A549 (cell line): ENCODE data around the gene ADAMTS1. TPM values are rescaled to one million over a fixed set of nuclear protein-coding genes. Genes with fewer than 3 reads are reported as not detected.

ENCODE experiments used
- ATAC-seq, 2 experiments: fragments of 200-7000 bp in 1 of 2; fragments of >200 bp in 1 of 2; cut with Nextera tagmentation in 1 of 2; cut with Tn5 transposase in 1 of 2; 3 replicates each; pipeline versions ENCODE4 v1.8.0 to v1.9.1; 2018 to 2020; ENCODE audit warnings: mild to moderate bottlenecking in 1 of 2, moderate library complexity in 1 of 2
- CTCF ChIA-PET: fragments of 300-600 bp; sonication (Branson Sonifier 250); formaldehyde crosslinking; extraction: SDS; loops from one replicate; lab custom pipeline; 2021; ENCODE audit warnings: antibody characterized with exemption, inconsistent platforms; lab: Yijun Ruan, JAX
- POLR2A ChIA-PET: fragments of 350-600 bp; formaldehyde crosslinking; extraction: SDS; loops from one replicate; lab custom pipeline; 2021; ENCODE audit warnings: antibody characterized with exemption, inconsistent platforms; lab: Yijun Ruan, JAX
- DNase-seq, 2 experiments: peaks; one replicate each; pipeline versions ENCODE4 v3.0.0 to v3.0.0-alpha.2; 2011 to 2016; ENCODE audit warnings: low read depth in 1 of 2, low spot score in 1 of 2
- FAIRE-seq: peaks from 2 replicates; lab custom pipeline; 2011; peaks lifted over from hg19 to GRCh38; lab: Jason Lieb, UNC
- H3K27ac ChIP-seq, 2 experiments: fragments of >200 bp; sonication (Bioruptor Twin); formaldehyde crosslinking; 3 replicates each; pipeline ENCODE4 v1.5.1; 2016 to 2017
- H3K4me1 ChIP-seq: fragments of >200 bp; sonication (Bioruptor Twin); formaldehyde crosslinking; 3 replicates; pipeline ENCODE4 v1.6.1; 2016
- H3K4me2 ChIP-seq: fragments of >200 bp; sonication (Bioruptor Twin); formaldehyde crosslinking; 3 replicates; pipeline ENCODE4 v1.6.1; 2016
- H3K4me3 ChIP-seq: fragments of >200 bp; sonication (Bioruptor Twin); formaldehyde crosslinking; 3 replicates; pipeline ENCODE4 v1.5.1; 2016
- H3K9me3 ChIP-seq: fragments of >200 bp; sonication (Bioruptor Twin); formaldehyde crosslinking; 3 replicates; pipeline ENCODE4 v1.6.1; 2016
- CBX2 ChIP-seq: fragments of 200-600 bp; sonication (generic); IDR thresholded peaks from 2 replicates; pipeline ENCODE4 v1.6.1; 2016; ENCODE audit warnings: low read depth, mild to moderate bottlenecking, borderline replicate concordance
- CHD2 ChIP-seq: fragments of 150-350 bp; IDR thresholded peaks from 2 replicates; pipeline ENCODE4 v1.6.1; 2014; ENCODE audit warnings: low read length; ENCODE audit not compliant: partially characterized antibody
- EHMT2 ChIP-seq: fragments of 200-600 bp; sonication (generic); IDR thresholded peaks from 2 replicates; pipeline ENCODE4 v1.6.1; 2016; ENCODE audit warnings: antibody characterized with exemption, low read depth, mild to moderate bottlenecking, moderate library complexity
- ESRRA ChIP-seq: fragments of 150-350 bp; IDR thresholded peaks from 2 replicates; pipeline ENCODE4 v1.6.1; 2014; ENCODE audit warnings: mild to moderate bottlenecking, low read length, borderline replicate concordance
- FOSB ChIP-seq: fragments of 250-450 bp; sonication (Bioruptor Pico); IDR thresholded peaks from 2 replicates; pipeline ENCODE4 v1.5.0; 2020; ENCODE audit warnings: mild to moderate bottlenecking, moderate library complexity
- FOSL2 ChIP-seq, 2 experiments: fragments of 450-650 bp in 1 of 2; fragments of >200 bp in 1 of 2; sonication (Bioruptor Twin) in 1 of 2; formaldehyde crosslinking; IDR thresholded peaks; 2 replicates each; pipeline versions ENCODE4 v1.5.0 to v1.6.1; 2016 to 2020; ENCODE audit warnings: mild to moderate bottlenecking in 1 of 2, moderate library complexity in 1 of 2
- GATA3 ChIP-seq: IDR thresholded peaks from 2 replicates; pipeline ENCODE4 v1.6.1; 2012; ENCODE audit warnings: borderline replicate concordance
- HDAC2 ChIP-seq: fragments of 200-600 bp; sonication (generic); IDR thresholded peaks from 2 replicates; pipeline ENCODE4 v1.6.1; 2016
- HOXA7 ChIP-seq: fragments of 250-450 bp; sonication (Bioruptor Pico); IDR thresholded peaks from 2 replicates; pipeline ENCODE4 v1.5.0; 2020; ENCODE audit warnings: mild to moderate bottlenecking, moderate library complexity
- JUNB ChIP-seq: fragments of >200 bp; sonication (Bioruptor Twin); formaldehyde crosslinking; IDR thresholded peaks from 2 replicates; pipeline ENCODE4 v1.6.1; 2016
- KDM5A ChIP-seq: fragments of 200-600 bp; sonication (generic); IDR thresholded peaks from 2 replicates; pipeline ENCODE4 v1.6.1; 2016; ENCODE audit warnings: antibody characterized with exemption, mild to moderate bottlenecking
- NFE2L2 ChIP-seq: fragments of 150-350 bp; conservative IDR thresholded peaks from 2 replicates; pipeline ENCODE4 v1.6.1; 2014; ENCODE audit warnings: low read length
- NPAS2 ChIP-seq: fragments of 250-450 bp; sonication (Bioruptor Pico); IDR thresholded peaks from 2 replicates; pipeline ENCODE4 v1.8.0; 2022; ENCODE audit warnings: mild to moderate bottlenecking, moderate library complexity, borderline replicate concordance
- POLR2AphosphoS2 ChIP-seq: conservative IDR thresholded peaks from 2 replicates; pipeline ENCODE4 v1.6.1; 2012; ENCODE audit warnings: low read length, improper control_type of control experiment, inconsistent platforms
- RARB ChIP-seq: fragments of 250-450 bp; sonication (Bioruptor Pico); IDR thresholded peaks from 2 replicates; pipeline ENCODE4 v1.8.0; 2021; ENCODE audit warnings: mild to moderate bottlenecking, moderate library complexity
- RCOR1 ChIP-seq: fragments of 150-350 bp; IDR thresholded peaks from 2 replicates; pipeline ENCODE4 v1.6.1; 2014; ENCODE audit warnings: antibody characterized with exemption, low read length, low read depth
- SREBF2 ChIP-seq: fragments of 450-650 bp; IDR thresholded peaks from 2 replicates; pipeline ENCODE4 v1.6.1; 2014; ENCODE audit warnings: mild to moderate bottlenecking, moderate library complexity
- TFCP2L1 ChIP-seq: fragments of 250-450 bp; sonication (Bioruptor Pico); IDR thresholded peaks from 2 replicates; pipeline ENCODE4 v1.5.0; 2021; ENCODE audit warnings: mild to moderate bottlenecking
- TP53 ChIP-seq: fragments of 250-450 bp; sonication (Bioruptor Pico); IDR thresholded peaks from 2 replicates; pipeline ENCODE4 v1.5.0; 2021; ENCODE audit warnings: mild to moderate bottlenecking, moderate library complexity
- ZSCAN20 ChIP-seq: fragments of 250-450 bp; sonication (Bioruptor Pico); IDR thresholded peaks from 2 replicates; pipeline ENCODE4 v1.8.0; 2022; ENCODE audit warnings: mild to moderate bottlenecking, moderate library complexity
- WGBS: methylation state at CpG from one replicate; pipeline ENCODE4 v1.1.6; 2017; ENCODE audit errors: missing lambda C conversion rate; 5-methylcytosine and 5-hydroxymethylcytosine counted together
- polyA plus RNA-seq, 4 experiments: library from polyadenylated mRNA; depleted of rRNA in 3 of 4; stranded (reverse); fragments of >200 nt; fragmentation: RNase III in 1 of 4; extraction: RNeasy Plus Mini Kit Qiagen cat#74134 plus additional on column Dnase treatment in 1 of 4; gene quantifications; 2 replicates in 3 of 4; 3 replicates in 1 of 4; pipeline ENCODE4 v1.2.3, GENCODE V29; 2011 to 2017
- TF ChIP-seq, protein P1 (sequence below): fragments of 150-350 bp; IDR thresholded peaks from 2 replicates; pipeline ENCODE4 v1.6.1; 2014; ENCODE audit warnings: low read depth, mild to moderate bottlenecking, low read length
- TF ChIP-seq, protein P2 (sequence below): fragments of >200 bp; sonication (Bioruptor Twin); formaldehyde crosslinking; IDR thresholded peaks from 3 replicates; pipeline ENCODE4 v1.6.1; 2016
- TF ChIP-seq, protein P3 (sequence below): fragments of 250-450 bp; sonication (Bioruptor Pico); IDR thresholded peaks from 2 replicates; pipeline ENCODE4 v1.5.0; 2021; ENCODE audit warnings: mild to moderate bottlenecking, moderate library complexity, borderline replicate concordance
- TF ChIP-seq, protein P4 (sequence below): fragments of 200-600 bp; sonication (generic); IDR thresholded peaks from 2 replicates; pipeline ENCODE4 v1.6.1; 2016; ENCODE audit warnings: antibody characterized with exemption, mild to moderate bottlenecking, moderate library complexity

Gene ADAMTS1
- polyA plus RNA-seq, 2 of the 4 experiments (the other 2 are of a cell fraction) = 0.17 TPM

DNA sequence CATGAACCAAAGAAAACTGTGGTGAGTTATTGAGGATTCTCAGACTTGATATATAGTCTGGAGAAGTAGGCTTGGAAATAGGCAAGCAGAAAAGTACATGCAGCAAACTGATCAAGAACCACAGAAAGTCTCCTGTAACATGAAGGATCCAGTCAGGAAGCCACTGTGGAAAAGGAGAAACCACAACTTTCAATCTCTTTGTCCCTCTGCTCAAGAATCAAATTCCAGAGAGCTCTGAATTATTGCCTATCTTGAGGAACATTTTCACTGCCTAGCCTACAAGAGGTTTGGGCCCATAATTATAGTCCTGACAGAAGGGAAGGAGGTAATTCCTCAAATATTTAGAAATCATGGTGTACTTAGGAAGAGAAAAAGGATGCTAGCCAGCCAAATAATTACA lies 43.0 kb upstream of the ADAMTS1 start:
- CTCF ChIA-PET = no interaction called here
- FAIRE-seq (no peak), ATAC-seq (no peak), DNase-seq (no peak)
- Histone ChIP-seq H3K27ac (no peak overlapping the region), H3K4me1 (no peaks in the 10 kb centered on the region), H3K4me3 (no peak overlapping the region), H3K9me3 (no peaks in the 10 kb centered on the region), H3K4me2 (no peak overlapping the region)
- no peak for TF ChIP-seq CBX2
- no peak for TF ChIP-seq ZSCAN20 (CRISPR knock-in tag)
- TF ChIP-seq EHMT2 = no peak
- TF ChIP-seq, protein P1, sequence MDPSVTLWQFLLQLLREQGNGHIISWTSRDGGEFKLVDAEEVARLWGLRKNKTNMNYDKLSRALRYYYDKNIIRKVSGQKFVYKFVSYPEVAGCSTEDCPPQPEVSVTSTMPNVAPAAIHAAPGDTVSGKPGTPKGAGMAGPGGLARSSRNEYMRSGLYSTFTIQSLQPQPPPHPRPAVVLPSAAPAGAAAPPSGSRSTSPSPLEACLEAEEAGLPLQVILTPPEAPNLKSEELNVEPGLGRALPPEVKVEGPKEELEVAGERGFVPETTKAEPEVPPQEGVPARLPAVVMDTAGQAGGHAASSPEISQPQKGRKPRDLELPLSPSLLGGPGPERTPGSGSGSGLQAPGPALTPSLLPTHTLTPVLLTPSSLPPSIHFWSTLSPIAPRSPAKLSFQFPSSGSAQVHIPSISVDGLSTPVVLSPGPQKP = no peak
- TF ChIP-seq JUNB = no peak
- no peak for TF ChIP-seq NPAS2 (CRISPR knock-in tag)
- TF ChIP-seq GATA3 = no peak
- no peak for TF ChIP-seq CHD2
- TF ChIP-seq TP53 (CRISPR knock-in tag) = no peak
- no peak for TF ChIP-seq KDM5A
- TF ChIP-seq NFE2L2 = no peak
- TF ChIP-seq, protein P2, sequence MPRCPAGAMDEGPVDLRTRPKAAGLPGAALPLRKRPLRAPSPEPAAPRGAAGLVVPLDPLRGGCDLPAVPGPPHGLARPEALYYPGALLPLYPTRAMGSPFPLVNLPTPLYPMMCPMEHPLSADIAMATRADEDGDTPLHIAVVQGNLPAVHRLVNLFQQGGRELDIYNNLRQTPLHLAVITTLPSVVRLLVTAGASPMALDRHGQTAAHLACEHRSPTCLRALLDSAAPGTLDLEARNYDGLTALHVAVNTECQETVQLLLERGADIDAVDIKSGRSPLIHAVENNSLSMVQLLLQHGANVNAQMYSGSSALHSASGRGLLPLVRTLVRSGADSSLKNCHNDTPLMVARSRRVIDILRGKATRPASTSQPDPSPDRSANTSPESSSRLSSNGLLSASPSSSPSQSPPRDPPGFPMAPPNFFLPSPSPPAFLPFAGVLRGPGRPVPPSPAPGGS = no peak
- TF ChIP-seq FOSL2 (IDR thresholded peaks at IDR 0.05) = no peak
- TF ChIP-seq FOSL2 (CRISPR knock-in tag; IDR thresholded peaks at IDR 0.05) = no peak
- TF ChIP-seq TFCP2L1 (CRISPR knock-in tag) = no peak
- TF ChIP-seq RARB (CRISPR knock-in tag) = no peak
- POLR2A ChIA-PET = no interaction called here

DNA sequence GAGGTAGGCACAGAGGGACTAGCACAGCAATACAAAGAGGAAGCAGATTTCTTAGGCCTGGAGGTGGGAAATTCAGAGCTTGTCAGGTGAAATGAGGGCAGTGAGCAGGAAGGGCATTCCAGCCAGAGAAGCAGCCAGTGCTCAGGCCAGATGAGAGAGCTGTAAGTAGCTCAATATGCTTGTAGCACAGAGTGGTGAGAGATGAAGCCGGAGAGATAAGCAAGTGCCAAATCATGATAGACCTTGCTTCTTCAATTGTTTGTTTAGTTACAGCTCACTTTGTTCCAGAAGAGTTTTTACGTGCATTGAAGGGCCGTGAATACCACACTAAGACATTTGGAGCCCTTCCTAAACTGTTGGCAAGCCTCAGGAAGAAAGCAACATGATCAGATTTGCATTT lies 42.0 kb upstream of the ADAMTS1 start:
- H3K9me3 ChIP-seq = no peaks in the 10 kb centered on the region
- no peaks in the 10 kb centered on the region for H3K4me1 ChIP-seq
- ATAC-seq (no peak), DNase-seq (no peak), FAIRE-seq (no peak)
- H3K4me2 ChIP-seq = no peak overlapping the region
- H3K27ac ChIP-seq = no peak overlapping the region
- TF ChIP-seq RCOR1 (no peak), ESRRA (no peak), HOXA7 (no peak), FOSB (CRISPR knock-in tag) (no peak), CHD2 (no peak), HDAC2 (no peak), SREBF2 (no peak), POLR2AphosphoS2 (no peak)
- TF ChIP-seq, protein P3, sequence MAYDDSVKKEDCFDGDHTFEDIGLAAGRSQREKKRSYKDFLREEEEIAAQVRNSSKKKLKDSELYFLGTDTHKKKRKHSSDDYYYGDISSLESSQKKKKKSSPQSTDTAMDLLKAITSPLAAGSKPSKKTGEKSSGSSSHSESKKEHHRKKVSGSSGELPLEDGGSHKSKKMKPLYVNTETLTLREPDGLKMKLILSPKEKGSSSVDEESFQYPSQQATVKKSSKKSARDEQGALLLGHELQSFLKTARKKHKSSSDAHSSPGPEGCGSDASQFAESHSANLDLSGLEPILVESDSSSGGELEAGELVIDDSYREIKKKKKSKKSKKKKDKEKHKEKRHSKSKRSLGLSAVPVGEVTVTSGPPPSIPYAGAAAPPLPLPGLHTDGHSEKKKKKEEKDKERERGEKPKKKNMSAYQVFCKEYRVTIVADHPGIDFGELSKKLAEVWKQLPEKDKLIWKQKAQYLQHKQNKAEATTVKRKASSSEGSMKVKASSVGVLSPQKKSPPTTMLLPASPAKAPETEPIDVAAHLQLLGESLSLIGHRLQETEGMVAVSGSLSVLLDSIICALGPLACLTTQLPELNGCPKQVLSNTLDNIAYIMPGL (CRISPR knock-in tag) = no peak
- TF ChIP-seq, protein P4, sequence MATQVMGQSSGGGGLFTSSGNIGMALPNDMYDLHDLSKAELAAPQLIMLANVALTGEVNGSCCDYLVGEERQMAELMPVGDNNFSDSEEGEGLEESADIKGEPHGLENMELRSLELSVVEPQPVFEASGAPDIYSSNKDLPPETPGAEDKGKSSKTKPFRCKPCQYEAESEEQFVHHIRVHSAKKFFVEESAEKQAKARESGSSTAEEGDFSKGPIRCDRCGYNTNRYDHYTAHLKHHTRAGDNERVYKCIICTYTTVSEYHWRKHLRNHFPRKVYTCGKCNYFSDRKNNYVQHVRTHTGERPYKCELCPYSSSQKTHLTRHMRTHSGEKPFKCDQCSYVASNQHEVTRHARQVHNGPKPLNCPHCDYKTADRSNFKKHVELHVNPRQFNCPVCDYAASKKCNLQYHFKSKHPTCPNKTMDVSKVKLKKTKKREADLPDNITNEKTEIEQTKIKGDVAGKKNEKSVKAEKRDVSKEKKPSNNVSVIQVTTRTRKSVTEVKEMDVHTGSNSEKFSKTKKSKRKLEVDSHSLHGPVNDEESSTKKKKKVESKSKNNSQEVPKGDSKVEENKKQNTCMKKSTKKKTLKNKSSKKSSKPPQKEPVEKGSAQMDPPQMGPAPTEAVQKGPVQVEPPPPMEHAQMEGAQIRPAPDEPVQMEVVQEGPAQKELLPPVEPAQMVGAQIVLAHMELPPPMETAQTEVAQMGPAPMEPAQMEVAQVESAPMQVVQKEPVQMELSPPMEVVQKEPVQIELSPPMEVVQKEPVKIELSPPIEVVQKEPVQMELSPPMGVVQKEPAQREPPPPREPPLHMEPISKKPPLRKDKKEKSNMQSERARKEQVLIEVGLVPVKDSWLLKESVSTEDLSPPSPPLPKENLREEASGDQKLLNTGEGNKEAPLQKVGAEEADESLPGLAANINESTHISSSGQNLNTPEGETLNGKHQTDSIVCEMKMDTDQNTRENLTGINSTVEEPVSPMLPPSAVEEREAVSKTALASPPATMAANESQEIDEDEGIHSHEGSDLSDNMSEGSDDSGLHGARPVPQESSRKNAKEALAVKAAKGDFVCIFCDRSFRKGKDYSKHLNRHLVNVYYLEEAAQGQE = no peak
- 2% methylated on average over 3 of the region's 3 CpGs for WGBS
- ChIA-PET CTCF (no interaction called here), POLR2A (no interaction called here)
- no peak overlapping the region for H3K4me3 ChIP-seq
